Testis (tissue), 2 donors: ENCODE results near the gene RSL1D1.

Source experiments
- POLR2A ChIP-seq: fragments of 450-650 bp; IDR thresholded peaks from one replicate; pipeline ENCODE4 v1.6.1; 2017; ENCODE audit warnings: antibody characterized with exemption, mild to moderate bottlenecking, moderate library complexity
- TF ChIP-seq, protein P1 (sequence below), 3 experiments: fragments of 450-650 bp in 2 of 3; fragments of 200-600 bp in 1 of 3; sonication (generic) in 1 of 3; IDR thresholded peaks; one replicate each; pipeline ENCODE4 v1.5.1; 2016 to 2019; ENCODE audit warnings: antibody characterized with exemption in 3 of 3, mild to moderate bottlenecking in 2 of 3, moderate library complexity in 1 of 3

DNA sequence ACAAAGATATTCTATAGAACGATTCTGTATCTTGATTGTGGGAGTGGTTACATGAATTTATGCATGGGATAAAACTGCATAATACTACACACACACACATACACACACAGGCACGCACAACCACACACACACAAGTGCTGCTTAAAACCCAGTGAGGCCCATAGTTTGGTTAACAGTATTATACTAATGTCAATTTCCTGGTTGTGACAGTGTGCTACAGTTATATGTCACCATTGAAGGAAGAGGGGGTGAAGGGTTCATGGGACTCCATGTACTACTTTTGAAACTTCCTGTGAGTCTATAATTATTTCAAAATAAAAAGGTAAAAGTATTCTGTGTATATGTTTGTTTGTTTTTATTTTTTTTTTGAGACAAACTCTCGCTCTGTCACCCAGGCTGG lies 62.4 kb downstream of the RSL1D1 start:
- no peak for TF ChIP-seq POLR2A
- TF ChIP-seq, protein P1, sequence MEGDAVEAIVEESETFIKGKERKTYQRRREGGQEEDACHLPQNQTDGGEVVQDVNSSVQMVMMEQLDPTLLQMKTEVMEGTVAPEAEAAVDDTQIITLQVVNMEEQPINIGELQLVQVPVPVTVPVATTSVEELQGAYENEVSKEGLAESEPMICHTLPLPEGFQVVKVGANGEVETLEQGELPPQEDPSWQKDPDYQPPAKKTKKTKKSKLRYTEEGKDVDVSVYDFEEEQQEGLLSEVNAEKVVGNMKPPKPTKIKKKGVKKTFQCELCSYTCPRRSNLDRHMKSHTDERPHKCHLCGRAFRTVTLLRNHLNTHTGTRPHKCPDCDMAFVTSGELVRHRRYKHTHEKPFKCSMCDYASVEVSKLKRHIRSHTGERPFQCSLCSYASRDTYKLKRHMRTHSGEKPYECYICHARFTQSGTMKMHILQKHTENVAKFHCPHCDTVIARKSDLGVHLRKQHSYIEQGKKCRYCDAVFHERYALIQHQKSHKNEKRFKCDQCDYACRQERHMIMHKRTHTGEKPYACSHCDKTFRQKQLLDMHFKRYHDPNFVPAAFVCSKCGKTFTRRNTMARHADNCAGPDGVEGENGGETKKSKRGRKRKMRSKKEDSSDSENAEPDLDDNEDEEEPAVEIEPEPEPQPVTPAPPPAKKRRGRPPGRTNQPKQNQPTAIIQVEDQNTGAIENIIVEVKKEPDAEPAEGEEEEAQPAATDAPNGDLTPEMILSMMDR (IDR thresholded peaks at IDR 0.05) = no peak
